Measurements from ENCODE around the gene GFPT1.

Gene GFPT1

DNA sequence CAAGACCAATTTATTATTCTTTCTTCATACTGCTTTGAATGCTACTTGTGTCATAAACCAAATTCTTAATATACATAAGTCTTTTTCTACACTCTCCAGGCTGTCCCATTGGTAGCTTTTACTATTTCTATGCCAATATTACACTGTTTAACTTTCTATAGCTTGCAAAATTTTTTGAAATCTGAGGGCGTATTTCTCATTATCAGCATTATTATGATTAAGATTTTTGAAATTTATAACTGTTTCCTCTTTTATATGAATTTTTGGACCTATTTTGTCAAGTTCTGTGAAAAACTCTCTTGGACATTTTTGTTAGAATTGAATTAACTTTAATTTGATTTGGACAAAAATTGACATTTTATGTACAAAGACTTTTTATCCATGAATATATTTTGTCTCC, 98.6 kb downstream of the GFPT1 start:
- no peak overlapping the region for H3K4me3 ChIP-seq (ENCODE audit: low read depth, low read length)
- H3K4me1 ChIP-seq, result peaks cover 10% of the 10 kb centered on the region
- TF ChIP-seq, protein P1, sequence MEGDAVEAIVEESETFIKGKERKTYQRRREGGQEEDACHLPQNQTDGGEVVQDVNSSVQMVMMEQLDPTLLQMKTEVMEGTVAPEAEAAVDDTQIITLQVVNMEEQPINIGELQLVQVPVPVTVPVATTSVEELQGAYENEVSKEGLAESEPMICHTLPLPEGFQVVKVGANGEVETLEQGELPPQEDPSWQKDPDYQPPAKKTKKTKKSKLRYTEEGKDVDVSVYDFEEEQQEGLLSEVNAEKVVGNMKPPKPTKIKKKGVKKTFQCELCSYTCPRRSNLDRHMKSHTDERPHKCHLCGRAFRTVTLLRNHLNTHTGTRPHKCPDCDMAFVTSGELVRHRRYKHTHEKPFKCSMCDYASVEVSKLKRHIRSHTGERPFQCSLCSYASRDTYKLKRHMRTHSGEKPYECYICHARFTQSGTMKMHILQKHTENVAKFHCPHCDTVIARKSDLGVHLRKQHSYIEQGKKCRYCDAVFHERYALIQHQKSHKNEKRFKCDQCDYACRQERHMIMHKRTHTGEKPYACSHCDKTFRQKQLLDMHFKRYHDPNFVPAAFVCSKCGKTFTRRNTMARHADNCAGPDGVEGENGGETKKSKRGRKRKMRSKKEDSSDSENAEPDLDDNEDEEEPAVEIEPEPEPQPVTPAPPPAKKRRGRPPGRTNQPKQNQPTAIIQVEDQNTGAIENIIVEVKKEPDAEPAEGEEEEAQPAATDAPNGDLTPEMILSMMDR (IDR thresholded peaks at IDR 0.05), result no peak
- H2AFZ ChIP-seq, result no peak overlapping the region
- H3K9ac ChIP-seq, result no peak overlapping the region
- no peaks in the 10 kb centered on the region for H3K36me3 ChIP-seq (ENCODE audit: control insufficient read depth, insufficient read depth, low read length)
- H3K27me3 ChIP-seq (ENCODE audit: control insufficient read depth, insufficient read depth, low read length), result no peaks in the 10 kb centered on the region
- H3K27ac ChIP-seq, result no peak overlapping the region
- no peaks in the 10 kb centered on the region for H3K79me2 ChIP-seq
- H3K9me3 ChIP-seq (ENCODE audit: control insufficient read depth, low read length), result no peaks in the 10 kb centered on the region
- H3K4me2 ChIP-seq (ENCODE audit: low read length), result no peak overlapping the region

DNA sequence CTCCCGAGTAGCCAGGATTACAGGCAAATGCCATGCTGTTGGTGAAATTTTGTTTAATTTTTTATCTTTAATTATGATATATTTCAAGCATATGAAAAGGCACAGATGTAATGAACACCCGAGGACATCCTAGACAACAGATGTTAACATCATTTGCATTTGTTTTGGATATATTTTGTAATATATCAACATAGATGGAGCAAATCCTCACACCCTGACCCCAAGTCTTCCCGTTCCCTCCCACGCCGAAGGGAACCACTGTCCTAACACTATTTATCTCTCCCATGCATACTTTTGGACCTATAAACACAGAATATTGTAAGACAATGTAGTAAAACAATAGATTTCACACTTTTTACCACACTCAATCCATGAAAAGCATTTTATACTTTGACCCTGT, 99.5 kb downstream of the GFPT1 start:
- Histone ChIP-seq H3K27me3 (ENCODE audit: control insufficient read depth, insufficient read depth, low read length) (no peaks in the 10 kb centered on the region), H3K9me3 (ENCODE audit: control insufficient read depth, low read length) (no peaks in the 10 kb centered on the region), H3K4me1 (peaks cover 10% of the 10 kb centered on the region), H3K79me2 (no peaks in the 10 kb centered on the region), H3K4me2 (ENCODE audit: low read length) (no peak overlapping the region), H3K9ac (no peak overlapping the region), H3K27ac (no peak overlapping the region), H3K4me3 (ENCODE audit: low read depth, low read length) (no peak overlapping the region), H3K36me3 (ENCODE audit: control insufficient read depth, insufficient read depth, low read length) (no peaks in the 10 kb centered on the region), H2AFZ (no peak overlapping the region)
- TF ChIP-seq, protein P1 (IDR thresholded peaks at IDR 0.05), result no peak

DNA sequence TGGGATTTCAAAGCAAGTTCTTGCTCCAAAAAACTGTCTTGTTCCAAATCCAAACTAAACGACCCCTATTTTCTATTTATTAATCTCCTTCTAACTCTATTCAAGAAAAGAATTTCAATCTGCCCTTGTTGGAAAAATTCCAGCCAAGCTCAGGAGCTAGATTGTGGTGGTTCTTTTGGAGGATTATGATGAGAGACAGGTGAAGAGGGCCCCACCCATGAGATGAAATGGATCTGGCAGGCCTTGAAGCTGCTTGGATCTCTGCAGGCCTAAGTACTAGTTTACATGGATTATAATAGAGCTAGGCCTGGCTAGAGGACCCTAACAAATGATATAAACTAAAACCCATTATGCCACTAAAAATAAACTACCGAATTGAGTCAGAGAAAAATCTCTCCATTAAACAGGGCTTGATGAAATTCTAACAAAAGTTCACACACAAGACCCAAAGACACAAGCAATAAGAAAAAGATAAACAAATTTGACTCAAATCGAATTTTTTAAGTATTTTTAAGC, 101.6 kb downstream of the GFPT1 start:
- Histone ChIP-seq H3K9me3 (ENCODE audit: control insufficient read depth, low read length) (no peaks in the 10 kb centered on the region), H3K27ac (no peak overlapping the region), H3K9ac (no peak overlapping the region), H3K4me1 (peaks cover 2% of the 10 kb centered on the region), H3K4me2 (ENCODE audit: low read length) (no peak overlapping the region), H2AFZ (no peak overlapping the region), H3K27me3 (ENCODE audit: control insufficient read depth, insufficient read depth, low read length) (no peaks in the 10 kb centered on the region), H3K36me3 (ENCODE audit: control insufficient read depth, insufficient read depth, low read length) (no peaks in the 10 kb centered on the region), H3K79me2 (no peaks in the 10 kb centered on the region), H3K4me3 (ENCODE audit: low read depth, low read length) (no peak overlapping the region)
- TF ChIP-seq, protein P1 (IDR thresholded peaks at IDR 0.05), result no peak

DNA sequence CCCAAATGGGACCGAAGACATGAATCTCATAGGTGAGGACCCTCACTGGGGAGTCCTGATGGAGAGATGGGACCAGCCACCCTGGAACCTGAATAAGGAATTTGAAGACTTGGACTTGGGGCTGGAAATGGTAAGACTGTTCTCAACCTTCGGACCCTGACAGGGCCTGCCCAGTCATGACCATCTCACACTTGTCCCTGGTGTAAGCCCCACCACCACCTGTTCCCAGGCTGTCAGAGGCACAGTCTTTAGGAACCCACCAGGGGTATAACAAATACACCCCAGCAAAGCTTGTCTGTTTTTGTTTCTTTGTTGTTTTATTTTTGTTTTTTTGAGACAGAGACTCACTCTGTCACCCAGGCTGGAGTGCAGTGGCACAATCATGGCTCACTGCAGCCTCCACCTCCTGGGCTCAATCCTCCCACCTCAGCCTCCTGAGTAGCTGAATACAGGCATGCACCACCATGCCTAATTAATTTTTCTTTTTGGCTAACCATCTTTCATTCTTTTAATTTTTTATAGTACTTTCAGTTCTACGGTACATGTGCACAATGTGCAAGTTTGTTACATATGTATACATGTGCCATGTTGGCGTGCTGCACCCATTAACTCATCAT, 106.1 kb downstream of the GFPT1 start:
- no peaks in the 10 kb centered on the region for H3K36me3 ChIP-seq (ENCODE audit: control insufficient read depth, insufficient read depth, low read length)
- no peak overlapping the region for H2AFZ ChIP-seq
- TF ChIP-seq, protein P1 (IDR thresholded peaks at IDR 0.05), result no peak
- H3K9me3 ChIP-seq (ENCODE audit: control insufficient read depth, low read length), result no peaks in the 10 kb centered on the region
- H3K9ac ChIP-seq, result no peak overlapping the region
- no peaks in the 10 kb centered on the region for H3K4me1 ChIP-seq
- no peak overlapping the region for H3K4me3 ChIP-seq (ENCODE audit: low read depth, low read length)
- H3K27me3 ChIP-seq (ENCODE audit: control insufficient read depth, insufficient read depth, low read length), result no peaks in the 10 kb centered on the region
- H3K79me2 ChIP-seq, result no peaks in the 10 kb centered on the region
- no peak overlapping the region for H3K4me2 ChIP-seq (ENCODE audit: low read length)
- H3K27ac ChIP-seq, result no peak overlapping the region

Data from parathyroid adenoma (tissue), 2 donors.